T47D (cell line): ENCODE results near the gene MGST1.

Experiments used
- DNase-seq, 2 experiments: peaks; one replicate each; pipeline versions ENCODE4 v3.0.0 to v3.0.0-alpha.2; 2011 to 2012; ENCODE audit warnings: low read depth in 1 of 2, low spot score in 1 of 2
- JUND ChIP-seq: IDR thresholded peaks from 2 replicates; pipeline ENCODE4 v1.6.1; 2012; ENCODE audit warnings: low read depth
- in situ Hi-C: cut with HindIII; loops from 2 replicates; pipeline ENCODE4 v1.10.0; 2016; ENCODE audit warnings: low sequenced_read_pairs, low pct_unique_long_range_greater_than_20kb

MGST1 gene

DNA sequence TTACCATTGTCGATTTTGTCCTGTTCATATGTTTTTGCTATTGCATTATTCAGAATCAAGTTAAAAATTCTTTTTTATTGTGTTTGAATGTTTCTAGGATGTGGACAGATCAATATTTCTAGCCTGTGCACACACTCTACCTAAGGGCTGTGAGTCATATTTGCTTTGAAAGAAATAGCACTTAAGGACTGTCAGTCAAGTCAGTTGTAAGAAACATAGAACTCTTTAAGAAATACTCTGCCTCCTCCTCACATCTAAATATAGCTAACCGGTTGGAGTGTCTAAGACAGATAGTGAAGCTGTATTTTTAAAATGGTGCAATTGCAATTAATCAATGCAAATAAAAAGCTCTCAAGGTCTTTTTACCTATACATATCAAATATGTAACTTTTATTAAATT, 17.9 kb upstream of the MGST1 start:
- in situ Hi-C loops, result no loop called here
- 0 out of 2 replicates have a peak, but pooled peaks have one; percentile 14 for TF ChIP-seq JUND

GRCh38 chr12:16330560-16330959, 16.9 kb upstream of the MGST1 start:
- in situ Hi-C loops, result no loop called here
- TF ChIP-seq JUND, result no peak
- no peak for DNase-seq

More for the DNA sequence above, 17.9 kb upstream of the MGST1 start:
- DNase-seq, result peak in 1 of 2 experiments; percentile 9

DNA sequence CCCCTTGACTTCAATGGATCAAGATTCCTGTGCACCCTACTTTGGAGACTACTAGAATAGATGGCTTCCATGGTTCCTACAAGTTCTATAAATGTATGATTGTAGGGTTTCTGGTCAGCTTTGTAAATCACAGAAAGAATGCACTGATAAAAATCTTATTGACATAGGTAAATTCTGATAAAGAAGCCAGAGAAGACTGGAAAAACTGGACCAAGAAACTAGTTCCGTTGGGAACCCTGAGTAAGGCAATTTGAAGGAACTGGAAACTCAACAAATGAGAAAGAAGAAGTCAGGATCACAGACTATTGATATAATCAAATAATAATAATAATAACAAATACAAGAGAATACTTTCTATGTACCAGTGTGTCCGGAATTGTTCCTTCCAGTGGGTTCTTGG, 15.4 kb upstream of the MGST1 start:
- TF ChIP-seq JUND, result 0 out of 2 replicates have a peak, but pooled peaks have one; percentile 21
- in situ Hi-C loops, result no loop called here
- DNase-seq, result peak in 1 of 2 experiments; percentile 85

GRCh38 chr12:16335838-16336237, 11.6 kb upstream of the MGST1 start:
- no peak for DNase-seq
- TF ChIP-seq JUND, result no peak
- in situ Hi-C loops, result no loop called here

- TF ChIP-seq JUND, result no peak
- in situ Hi-C loops, result no loop called here
- DNase-seq, result no peak
These were observed 3.2 kb upstream of the MGST1 start for GRCh38 chr12:16344269-16344668.

GRCh38 chr12:16345105-16345504, 2.3 kb upstream of the MGST1 start:
- TF ChIP-seq JUND, result no peak
- DNase-seq, result no peak
- in situ Hi-C loops, result no loop called here

DNA sequence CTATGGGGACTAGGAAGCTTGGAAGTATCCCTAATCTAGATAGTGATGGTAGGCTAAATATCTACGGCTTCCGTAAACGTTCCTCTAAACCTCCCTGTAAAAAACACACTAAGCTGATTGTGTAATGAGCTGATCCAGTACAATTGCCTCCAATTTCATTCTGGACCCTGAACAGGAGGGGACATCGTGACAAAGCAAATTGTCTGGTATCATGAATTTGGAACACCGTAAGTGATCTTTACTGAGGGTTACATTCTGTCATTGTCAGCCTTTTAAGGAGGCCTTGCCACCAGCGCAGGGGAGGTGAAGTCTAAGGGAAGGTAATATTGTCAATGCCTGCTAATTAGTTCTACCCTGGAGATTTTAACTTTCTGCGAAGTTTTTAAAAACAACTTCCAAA, 487 bp upstream of the MGST1 start:
- TF ChIP-seq JUND, result no peak
- no peak for DNase-seq
- in situ Hi-C loops, result no loop called here

DNA sequence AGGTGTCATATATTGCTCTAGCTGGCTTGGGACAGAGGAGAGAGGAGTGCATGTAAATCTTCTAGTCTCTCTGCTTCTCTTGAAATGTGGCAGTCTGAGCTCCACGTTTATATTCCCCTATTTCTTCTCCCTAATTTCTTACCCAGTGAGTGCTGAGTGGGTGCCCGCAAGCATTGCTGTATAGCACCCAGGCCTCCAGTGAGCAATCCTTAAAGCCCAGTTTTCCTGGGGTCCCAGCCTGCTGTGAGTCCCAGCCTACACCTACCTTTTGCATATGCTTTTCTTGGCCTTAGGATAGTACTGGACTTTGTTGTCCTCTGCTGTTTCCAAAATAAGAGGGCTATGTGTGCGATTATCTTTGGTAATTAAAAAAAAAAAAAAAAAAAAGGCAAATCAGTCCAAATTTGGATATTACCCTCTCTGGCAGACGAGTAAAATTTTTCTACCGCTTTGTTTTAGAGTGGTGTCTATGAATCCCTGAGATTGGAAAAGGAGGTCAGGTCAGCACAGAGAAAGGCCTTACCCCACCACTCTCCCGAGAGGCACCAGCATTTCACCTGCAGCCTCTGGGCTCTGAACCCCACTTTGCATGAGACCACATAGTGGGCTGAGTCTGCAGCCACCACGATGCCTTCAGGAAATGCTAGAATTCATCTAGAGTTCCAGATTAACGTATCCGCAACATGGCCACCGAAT, 1.1 kb downstream of the MGST1 start:
- no peak for DNase-seq
- in situ Hi-C loops, result no loop called here
- TF ChIP-seq JUND, result no peak

DNA sequence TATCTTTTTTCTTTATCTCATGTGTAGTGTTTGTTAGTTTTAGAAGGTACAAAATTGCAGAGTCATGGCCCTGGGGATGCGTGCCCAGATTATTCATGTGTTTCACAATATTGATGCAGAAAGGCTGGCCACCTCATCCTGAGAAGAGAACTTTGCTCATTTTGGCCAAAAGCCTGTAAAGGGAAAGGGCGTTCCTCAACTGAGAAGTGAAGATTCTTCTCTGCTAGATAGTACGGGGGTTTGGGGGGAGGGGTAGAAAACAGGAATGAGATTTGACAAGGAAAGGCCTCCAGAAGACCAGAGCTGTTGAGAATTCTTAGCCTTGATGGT, 1.7 kb downstream of the MGST1 start:
- peak in 1 of 2 experiments; percentile 83 for DNase-seq
- no peak for TF ChIP-seq JUND
- in situ Hi-C loops, result no loop called here

DNA sequence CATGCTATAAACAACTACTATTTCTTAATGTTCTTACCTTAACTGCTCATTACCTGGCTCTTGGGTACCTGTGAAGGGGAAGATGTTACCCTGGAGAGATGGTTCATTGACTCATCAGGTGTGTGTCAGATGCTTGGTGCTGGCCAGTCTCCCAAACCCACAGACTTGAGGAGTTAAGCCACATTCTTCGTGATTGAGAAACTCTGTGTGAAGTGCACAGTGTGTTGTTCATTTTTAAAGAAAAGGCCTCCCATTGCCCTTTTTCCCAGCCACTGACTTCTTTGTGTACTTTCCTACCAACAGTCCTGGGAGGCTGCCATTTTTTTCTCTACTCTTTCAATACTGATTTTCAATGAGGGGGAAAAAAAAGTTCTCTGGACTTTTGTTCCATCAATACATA, 3.2 kb downstream of the MGST1 start:
- in situ Hi-C loops, result no loop called here
- peak; percentile 51; the same call in 1 of the 2 replicates for TF ChIP-seq JUND
- DNase-seq, result peak in 1 of 2 experiments; percentile 97

DNA sequence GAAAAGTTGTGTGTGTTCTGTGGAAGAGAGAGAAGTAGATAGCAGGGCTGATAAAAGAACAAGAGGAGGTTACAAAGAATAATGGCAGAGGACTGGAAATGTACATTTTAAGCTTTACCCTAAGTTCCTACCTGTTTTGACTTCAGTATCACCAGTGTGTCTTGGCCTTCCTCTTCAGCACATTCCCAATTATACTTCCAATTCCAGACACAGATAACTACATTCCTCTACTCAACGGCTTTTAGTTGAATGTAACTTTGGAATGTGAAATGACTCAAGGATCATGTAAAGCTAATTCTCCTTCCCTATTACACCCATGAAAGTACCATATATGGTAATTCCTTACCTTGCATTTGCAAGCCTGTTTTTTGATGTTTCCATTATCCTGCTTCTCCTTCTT, 5.0 kb downstream of the MGST1 start:
- in situ Hi-C loops, result no loop called here
- no peak for DNase-seq
- TF ChIP-seq JUND, result no peak

DNA sequence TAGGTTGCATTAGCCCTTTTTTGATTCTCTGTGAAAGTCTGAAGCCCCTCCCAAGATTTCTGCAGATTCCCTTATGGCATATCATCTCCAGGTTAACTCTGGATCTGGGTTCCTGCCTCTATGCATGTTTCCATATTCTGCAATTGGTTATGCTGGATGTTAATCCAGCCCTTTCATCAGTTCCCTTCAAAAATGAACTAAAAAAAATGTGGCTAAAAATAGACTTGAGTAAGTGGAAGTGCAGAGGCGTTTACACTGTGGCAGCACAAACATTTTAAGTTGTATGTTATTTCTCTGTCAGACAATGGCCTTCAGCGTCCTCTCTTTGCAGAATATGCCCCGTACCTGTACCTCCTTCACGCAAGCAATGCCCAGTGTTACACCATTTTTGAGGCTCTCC, 11.4 kb downstream of the MGST1 start:
- no peak for DNase-seq
- TF ChIP-seq JUND, result no peak
- in situ Hi-C loops, result no loop called here

DNA sequence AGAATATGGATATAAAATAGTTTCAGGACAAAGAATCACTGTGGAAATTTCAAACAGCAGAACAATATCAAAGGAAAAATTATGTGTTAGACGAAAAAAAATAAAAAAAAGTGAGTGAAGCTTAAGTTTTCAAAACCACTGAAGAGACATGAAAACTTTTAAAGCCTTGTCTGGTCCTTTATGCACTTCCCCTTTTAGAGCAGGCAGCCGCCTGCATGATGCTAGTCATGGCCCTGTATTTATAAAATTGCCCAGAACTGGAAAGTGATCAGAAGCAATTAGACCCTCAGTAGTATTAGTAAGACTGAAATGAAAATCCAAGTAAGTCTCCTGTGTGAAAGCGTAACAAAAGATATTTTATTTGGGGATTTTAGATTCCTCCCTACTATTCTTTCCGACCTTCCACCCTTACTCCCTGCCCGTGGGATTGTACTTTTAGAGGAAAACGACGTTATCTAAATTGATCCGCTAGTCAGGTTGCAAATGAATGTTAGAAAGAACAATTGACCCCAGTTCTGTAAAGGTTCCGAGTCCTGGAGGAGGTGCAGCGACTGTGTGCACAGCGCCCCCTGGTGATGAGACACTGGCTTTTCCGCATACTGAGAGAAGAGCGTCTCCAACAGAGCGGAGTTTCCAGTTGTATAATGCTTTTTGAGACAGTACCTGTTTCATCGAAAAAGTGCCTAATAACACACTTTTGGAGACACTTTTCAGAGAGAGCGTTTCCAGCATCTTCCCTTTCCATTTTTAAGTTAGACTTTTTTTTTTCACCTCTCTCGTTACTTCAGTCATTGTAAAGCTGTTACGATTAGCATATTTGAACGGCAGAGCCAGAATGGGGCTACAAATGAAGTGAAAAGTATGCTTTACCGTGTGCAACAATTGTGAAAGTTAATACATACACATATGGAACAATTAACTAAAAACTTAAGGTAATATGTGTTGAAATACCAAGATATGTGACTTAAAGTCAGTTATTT, 12.4 kb downstream of the MGST1 start:
- no peak for TF ChIP-seq JUND
- in situ Hi-C loops, result no loop called here
- DNase-seq, result peak; percentile 14 to 80
